HepG2 (cell line): ENCODE results near the gene SPCS1. TPM values are rescaled to one million over a fixed set of nuclear protein-coding genes. Genes with fewer than 3 reads are reported as not detected.

Source experiments
- ATAC-seq: fragments of 200-7000 bp; cut with Tn5 transposase; 3 replicates; pipeline ENCODE4 v1.9.1; 2020; ENCODE audit warnings: mild to moderate bottlenecking, moderate library complexity
- BruUV-seq: library from RNA; stranded (reverse); fragments of 400-500 nt; replicated peaks from 2 replicates; lab custom pipeline; 2021; lab: Mats Ljungman, UMichigan
- CTCF ChIA-PET: fragments of 300-600 bp; formaldehyde crosslinking; extraction: SDS; loops from one replicate; lab custom pipeline; 2021; ENCODE audit warnings: low total read pairs, inconsistent platforms, low intra/inter-chr PET ratio; lab: Yijun Ruan, JAX
- POLR2A ChIA-PET: fragments of 350-600 bp; sonication (Branson Sonifier 250); formaldehyde crosslinking; loops from one replicate; lab custom pipeline; 2020; ENCODE audit warnings: antibody characterized with exemption, inconsistent platforms; lab: Yijun Ruan, JAX
- DNase-seq: peaks from one replicate; pipeline ENCODE4 v3.0.0-alpha.2; 2015; ENCODE audit warnings: low spot score
- FAIRE-seq: peaks from 3 replicates; lab custom pipeline; 2011; peaks lifted over from hg19 to GRCh38; lab: Jason Lieb, UNC
- H2AFZ ChIP-seq: one replicate; pipeline ENCODE4 v1.6.1; 2011; ENCODE audit warnings: low read length, inconsistent platforms
- H3K27ac ChIP-seq: fragments of 300-600 bp; 3 replicates; pipeline ENCODE4 v1.8.0; 2011; ENCODE audit warnings: mixed run types, mild to moderate bottlenecking, mixed read lengths, low read length, inconsistent platforms; ENCODE audit not compliant: insufficient read depth; ENCODE audit errors: extremely low read length
- H3K27me3 ChIP-seq, 2 experiments: fragments of 200-600 bp in 1 of 2; 2 replicates in 1 of 2; 3 replicates in 1 of 2; pipeline versions ENCODE4 v1.6.0 to v1.8.0; 2011; ENCODE audit warnings: low read length in 2 of 2, mild to moderate bottlenecking in 2 of 2, moderate library complexity in 2 of 2, inconsistent platforms in 1 of 2; ENCODE audit not compliant: insufficient read depth in 2 of 2, control insufficient read depth in 1 of 2
- H3K36me3 ChIP-seq, 2 experiments: fragments of 200-600 bp in 1 of 2; replicated peaks in 1 of 2; 2 replicates in 1 of 2; 3 replicates in 1 of 2; pipeline versions ENCODE4 v1.5.1 to v1.8.0; 2011; ENCODE audit warnings: low read length in 2 of 2, inconsistent platforms in 1 of 2; ENCODE audit not compliant: insufficient read depth in 2 of 2, control insufficient read depth in 1 of 2
- H3K4me1 ChIP-seq: 2 replicates; pipeline ENCODE4 v1.5.1; 2012; ENCODE audit warnings: low read length, inconsistent platforms; ENCODE audit not compliant: insufficient read depth
- H3K4me2 ChIP-seq: 2 replicates; pipeline ENCODE4 v1.6.0; 2011; ENCODE audit warnings: low read depth, low read length, inconsistent platforms
- H3K4me3 ChIP-seq, 3 experiments: fragments of 200-600 bp in 1 of 3; sonication (generic), shearing (Covaris generic) in 1 of 3; replicated peaks in 1 of 3; 2 replicates each; pipeline ENCODE4 v1.5.1; 2011 to 2016; ENCODE audit warnings: low read length in 3 of 3, inconsistent platforms in 2 of 3, low read depth in 2 of 3, mild to moderate bottlenecking in 2 of 3, control low read depth in 1 of 3, mixed read lengths in 1 of 3; ENCODE audit not compliant: insufficient read depth in 1 of 3
- H3K79me2 ChIP-seq: one replicate; pipeline ENCODE4 v1.6.1; 2011; ENCODE audit warnings: low read length, inconsistent platforms; ENCODE audit not compliant: insufficient read depth
- H3K9ac ChIP-seq: 2 replicates; pipeline ENCODE4 v1.6.0; 2011; ENCODE audit warnings: mild to moderate bottlenecking, low read depth, low read length, inconsistent platforms; ENCODE audit not compliant: insufficient read depth
- H3K9me3 ChIP-seq: 2 replicates; pipeline ENCODE4 v1.5.1; 2012; ENCODE audit warnings: mild to moderate bottlenecking, low read length
- H4K20me1 ChIP-seq: 2 replicates; pipeline ENCODE4 v1.6.0; 2011; ENCODE audit warnings: inconsistent platforms, mild to moderate bottlenecking, low read length, moderate library complexity; ENCODE audit not compliant: insufficient read depth
- FOXA1 ChIP-seq, 2 experiments: fragments of 450-650 bp in 1 of 2; sonication (generic) in 1 of 2; formaldehyde crosslinking in 1 of 2; IDR thresholded peaks; 2 replicates each; pipeline versions ENCODE4 v1.4.0 to v1.6.1; 2016 to 2020; ENCODE audit warnings: missing genetic modification reagents in 1 of 2
- HNF4A ChIP-seq: sonication (generic); formaldehyde crosslinking; IDR thresholded peaks from 2 replicates; pipeline ENCODE4 v1.4.0; 2020; ENCODE audit warnings: missing genetic modification reagents
- MAF1 ChIP-seq: sonication (generic); formaldehyde crosslinking; IDR thresholded peaks from 2 replicates; pipeline ENCODE4 v1.5.0; 2020; ENCODE audit warnings: missing genetic modification reagents, borderline replicate concordance
- NFKB2 ChIP-seq: sonication (generic); formaldehyde crosslinking; IDR thresholded peaks from 2 replicates; pipeline ENCODE4 v1.4.0; 2020; ENCODE audit warnings: missing genetic modification reagents, borderline replicate concordance
- RFX5 ChIP-seq: IDR thresholded peaks from 2 replicates; pipeline ENCODE4 v1.6.1; 2011; ENCODE audit warnings: low read depth, low read length, improper control_type of control experiment
- STAG1 ChIP-seq: sonication (generic); formaldehyde crosslinking; IDR thresholded peaks from 2 replicates; pipeline ENCODE4 v1.4.0; 2020; ENCODE audit warnings: missing genetic modification reagents
- U2AF1 ChIP-seq: fragments of 200-400 bp; formaldehyde crosslinking; optimal IDR thresholded peaks from 2 replicates; pipeline ENCODE3; 2017; ENCODE audit warnings: mild to moderate bottlenecking, low read depth, low read length
- XRCC5 ChIP-seq: fragments of 200-400 bp; formaldehyde crosslinking; optimal IDR thresholded peaks from 2 replicates; pipeline ENCODE3; 2017; ENCODE audit warnings: mild to moderate bottlenecking, low read length
- ZNF883 ChIP-seq: sonication (generic); formaldehyde crosslinking; IDR thresholded peaks from 2 replicates; pipeline ENCODE4 v1.5.1; 2020; ENCODE audit warnings: mild to moderate bottlenecking, missing genetic modification reagents; ENCODE audit errors: not compliant biosample characterization
- WGBS: methylation state at CpG from one replicate; pipeline ENCODE4 v1.1.6; 2017; ENCODE audit warnings: low lambda C conversion rate; 5-methylcytosine and 5-hydroxymethylcytosine counted together
- in situ Hi-C: cut with HindIII; loops from 2 replicates; pipeline ENCODE4 v1.10.0; 2017; ENCODE audit warnings: low pct_unique_long_range_greater_than_20kb; ENCODE audit not compliant: extremely low pct_ligation_motif_present
- intact Hi-C: fragments of 100-400 bp; cut with micrococcal nuclease; formaldehyde crosslinking; loops from one replicate; pipeline ENCODE4 v1.10.0; 2022; ENCODE audit not compliant: unreplicated experiment
- polyA plus RNA-seq, 8 experiments: library from polyadenylated mRNA; depleted of rRNA in 3 of 8; stranded (reverse) in 7 of 8; unstranded in 1 of 8; fragments of >200 nt; fragmentation: Illumina TruSeq in 4 of 8; extraction: Trizol in 4 of 8; gene quantifications; 2 replicates each; pipeline versions ENCODE4 v1.2.1 to v1.2.3, GENCODE V29; 2011 to 2016; ENCODE audit warnings: low read depth in 4 of 8, missing spikeins in 1 of 8, mixed read lengths in 1 of 8; ENCODE audit not compliant: insufficient read depth in 1 of 8
- total RNA-seq, 5 experiments: library from RNA; depleted of rRNA; stranded (reverse); fragments of >200 nt; fragmentation: Illumina TruSeq; extraction: Trizol; gene quantifications; 2 replicates each; pipeline ENCODE4 v1.2.3, GENCODE V29; 2016; ENCODE audit warnings: low read depth in 1 of 5
- TF ChIP-seq, protein P1 (sequence below): sonication (generic); formaldehyde crosslinking; IDR thresholded peaks from 2 replicates; pipeline ENCODE4 v1.9.0; 2021; ENCODE audit warnings: missing genetic modification reagents, borderline replicate concordance
- TF ChIP-seq, protein P2 (sequence below): sonication (generic); formaldehyde crosslinking; IDR thresholded peaks from 2 replicates; pipeline ENCODE4 v1.5.1; 2020; ENCODE audit warnings: missing genetic modification reagents, mild to moderate bottlenecking, borderline replicate concordance

SPCS1 gene
- total and polyA plus RNA-seq, 2 of the 13 experiments (the other 11 are each of a cell fraction or from before 2014, with no cell fraction given), result 84.6 to 120 TPM

DNA sequence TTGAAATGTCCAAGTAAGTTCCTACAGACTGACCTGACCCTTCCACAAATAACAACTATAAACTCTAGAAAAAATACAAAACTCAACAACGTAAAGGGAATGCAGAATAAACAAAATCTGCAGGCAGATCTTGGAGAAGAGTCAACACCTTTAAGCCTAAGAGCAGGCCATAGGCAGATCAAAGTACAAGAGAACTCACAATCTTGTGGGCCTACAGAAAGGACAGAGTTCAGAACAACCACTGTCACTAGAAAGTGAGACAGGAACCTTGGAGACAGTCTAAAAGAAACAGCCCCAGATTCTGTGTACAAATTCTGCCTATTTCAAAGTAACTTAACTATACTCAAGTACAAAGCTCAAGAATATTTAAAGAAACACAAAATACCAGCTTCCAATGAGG lies 33.8 kb downstream of the SPCS1 start:
- ATAC-seq (no peak), DNase-seq (no peak)
- in situ Hi-C loops, result no loop called here
- Histone ChIP-seq H3K27me3 (no peaks in the 10 kb centered on the region), H3K4me3 (no peak overlapping the region), H4K20me1 (no peaks in the 10 kb centered on the region), H3K9me3 (no peaks in the 10 kb centered on the region), H3K4me1 (peaks cover 30% of the 10 kb centered on the region)
- TF ChIP-seq HNF4A (CRISPR knock-in tag) (peak; percentile 42; the same call in 1 of the 2 replicates), XRCC5 (no peak)
- TF ChIP-seq, all 625 proteins: peak for 1
- ChIA-PET POLR2A (no interaction called here), CTCF (no interaction called here)
- Histone ChIP-seq H2AFZ (no peak overlapping the region), H3K4me2 (no peak overlapping the region), H3K36me3 (peaks cover 10 to 48% of the 10 kb centered on the region in 2 experiments), H3K27ac (peak overlapping the region; percentile 27), H3K9ac (no peak overlapping the region), H3K79me2 (no peaks in the 10 kb centered on the region)
- 11% methylated on average over 1 of the region's 1 CpG for WGBS
- peak; percentile 36 for FAIRE-seq
- no TSS peak for BruUV-seq
- intact Hi-C loops, result loop anchor here (10.0 kb wide), 1 partner anchor 335 kb away; no protein-coding TSS in a partner anchor

DNA sequence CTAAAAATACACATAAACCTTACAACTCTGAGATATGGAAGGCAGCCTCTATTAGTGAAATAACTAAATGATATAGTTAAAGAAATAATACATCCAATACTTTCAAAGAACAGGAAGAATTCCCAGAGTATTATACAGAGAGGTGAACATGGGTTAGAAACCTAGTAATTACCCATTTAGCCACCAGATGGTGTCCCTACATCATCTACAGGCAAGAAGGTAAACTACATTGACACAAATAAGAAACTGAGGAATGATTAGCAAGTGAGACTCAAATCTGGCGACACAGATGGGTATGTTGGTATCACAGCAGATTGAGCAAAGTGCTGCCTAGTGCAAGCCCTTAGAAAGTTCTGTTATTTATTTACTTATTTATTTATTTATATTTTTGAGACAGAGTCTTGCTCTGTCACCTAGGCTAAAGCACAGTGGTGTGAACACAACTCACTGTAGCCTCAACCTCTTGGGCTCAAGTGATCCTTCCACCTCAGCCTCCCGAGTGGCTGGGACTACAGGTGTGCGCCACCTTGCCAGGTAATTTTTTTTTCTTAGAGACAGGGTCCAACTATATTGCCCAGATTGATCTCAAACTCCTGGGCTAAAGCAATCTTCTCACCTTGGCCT lies 36.6 kb downstream of the SPCS1 start:
- no peak overlapping the region for H3K4me3 ChIP-seq
- no peak overlapping the region for H3K4me2 ChIP-seq
- no peaks in the 10 kb centered on the region for H3K27me3 ChIP-seq
- H4K20me1 ChIP-seq, result no peaks in the 10 kb centered on the region
- peaks cover 30% of the 10 kb centered on the region for H3K4me1 ChIP-seq
- intact Hi-C loops (loop anchor here (1.0 to 10.0 kb wide), 3 partner anchors 57 to 332 kb away; no protein-coding TSS in a partner anchor), in situ Hi-C loops (no loop called here)
- peak; percentile 44 for DNase-seq
- H3K27ac ChIP-seq, result no peak overlapping the region
- CTCF ChIA-PET, result interaction anchor here (1.1 to 2.7 kb wide), 3 partner anchors 50 to 78 kb away, joined by 3 to 29 read pairs (median 13); no protein-coding TSS in a partner anchor
- peak; percentile 76 for ATAC-seq
- H2AFZ ChIP-seq, result no peak overlapping the region
- 78% methylated on average over 3 of the region's 3 CpGs for WGBS
- no peaks in the 10 kb centered on the region for H3K79me2 ChIP-seq
- no peaks in the 10 kb centered on the region for H3K9me3 ChIP-seq
- H3K36me3 ChIP-seq, result peaks cover 11 to 46% of the 10 kb centered on the region in 2 experiments
- no peak overlapping the region for H3K9ac ChIP-seq
- POLR2A ChIA-PET, result interaction anchor here (1.0 to 1.4 kb wide), 2 partner anchors 37 to 50 kb away, joined by 5 read pairs; partner anchors contain the start of gene GLT8D1
- BruUV-seq, result TSS peak; percentile 35
- FAIRE-seq, result peak; percentile 83
- TF ChIP-seq ZNF883 (CRISPR knock-in tag) (no peak), RFX5 (no peak), MAF1 (no peak), U2AF1 (no peak), STAG1 (CRISPR knock-in tag) (peak; percentile 95), NFKB2 (no peak), FOXA1 (IDR thresholded peaks at IDR 0.05) (no peak), FOXA1 (CRISPR knock-in tag; IDR thresholded peaks at IDR 0.05) (peak; percentile 19; the same call in 1 of the 2 replicates)
- TF ChIP-seq, protein P1, sequence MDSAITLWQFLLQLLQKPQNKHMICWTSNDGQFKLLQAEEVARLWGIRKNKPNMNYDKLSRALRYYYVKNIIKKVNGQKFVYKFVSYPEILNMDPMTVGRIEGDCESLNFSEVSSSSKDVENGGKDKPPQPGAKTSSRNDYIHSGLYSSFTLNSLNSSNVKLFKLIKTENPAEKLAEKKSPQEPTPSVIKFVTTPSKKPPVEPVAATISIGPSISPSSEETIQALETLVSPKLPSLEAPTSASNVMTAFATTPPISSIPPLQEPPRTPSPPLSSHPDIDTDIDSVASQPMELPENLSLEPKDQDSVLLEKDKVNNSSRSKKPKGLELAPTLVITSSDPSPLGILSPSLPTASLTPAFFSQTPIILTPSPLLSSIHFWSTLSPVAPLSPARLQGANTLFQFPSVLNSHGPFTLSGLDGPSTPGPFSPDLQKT (CRISPR knock-in tag), result no peak
- TF ChIP-seq, protein P2, sequence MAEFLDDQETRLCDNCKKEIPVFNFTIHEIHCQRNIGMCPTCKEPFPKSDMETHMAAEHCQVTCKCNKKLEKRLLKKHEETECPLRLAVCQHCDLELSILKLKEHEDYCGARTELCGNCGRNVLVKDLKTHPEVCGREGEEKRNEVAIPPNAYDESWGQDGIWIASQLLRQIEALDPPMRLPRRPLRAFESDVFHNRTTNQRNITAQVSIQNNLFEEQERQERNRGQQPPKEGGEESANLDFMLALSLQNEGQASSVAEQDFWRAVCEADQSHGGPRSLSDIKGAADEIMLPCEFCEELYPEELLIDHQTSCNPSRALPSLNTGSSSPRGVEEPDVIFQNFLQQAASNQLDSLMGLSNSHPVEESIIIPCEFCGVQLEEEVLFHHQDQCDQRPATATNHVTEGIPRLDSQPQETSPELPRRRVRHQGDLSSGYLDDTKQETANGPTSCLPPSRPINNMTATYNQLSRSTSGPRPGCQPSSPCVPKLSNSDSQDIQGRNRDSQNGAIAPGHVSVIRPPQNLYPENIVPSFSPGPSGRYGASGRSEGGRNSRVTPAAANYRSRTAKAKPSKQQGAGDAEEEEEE (CRISPR knock-in tag), result no peak
